HFF-Myc (cell line): Measurements from ENCODE around the gene SLC25A23.

ENCODE experiments used
- DNase-seq: peaks from one replicate; pipeline ENCODE4 v3.0.0-alpha.2; 2011; ENCODE audit warnings: low read depth; ENCODE audit errors: extremely low read depth
- H3K4me3 ChIP-seq: replicated peaks from 2 replicates; pipeline ENCODE4 v1.5.1; 2011; ENCODE audit warnings: low read depth, mild to moderate bottlenecking, control low read depth, low read length
- TF ChIP-seq, protein P1 (sequence below): IDR thresholded peaks from 2 replicates; pipeline ENCODE4 v1.5.1; 2012; ENCODE audit warnings: mild to moderate bottlenecking, low read depth, low read length, control low read depth; ENCODE audit errors: missing control alignments

SLC25A23 gene

DNA sequence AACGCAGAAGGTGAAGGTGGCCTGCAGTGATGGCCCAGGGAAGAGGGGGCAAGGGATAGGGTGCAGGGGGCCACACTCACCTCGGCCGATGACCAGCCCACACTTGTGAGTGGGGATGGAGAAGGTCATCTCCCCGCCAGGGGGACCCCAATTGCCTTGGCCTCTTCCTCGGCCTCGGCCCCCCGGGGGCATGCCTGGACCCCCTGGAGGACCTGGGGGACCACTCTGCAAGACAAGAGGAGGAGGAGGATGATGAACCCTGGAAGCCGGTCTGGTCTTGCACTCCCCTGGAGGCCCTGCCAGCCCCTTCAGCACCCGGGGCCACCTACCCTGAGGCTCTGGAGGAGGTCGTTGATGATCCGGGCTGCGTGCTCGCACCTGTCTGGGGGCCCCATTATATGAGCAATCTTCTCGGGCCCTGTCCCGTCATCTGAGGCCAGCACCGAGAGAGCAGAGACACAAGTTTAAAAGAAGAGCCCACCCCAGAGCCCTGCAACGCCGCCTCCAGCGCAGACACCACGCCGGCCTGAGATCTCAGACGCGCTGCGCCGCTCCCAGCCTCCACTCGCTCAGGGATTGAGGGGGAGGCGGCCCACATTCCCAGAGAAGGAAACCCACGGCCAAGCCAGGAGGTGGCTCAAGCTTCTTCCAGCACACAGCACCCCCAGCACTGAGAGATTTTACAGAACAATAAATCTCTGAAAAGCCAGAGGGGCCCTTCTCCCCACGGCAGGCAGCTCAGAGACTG, 42.8 kb downstream of the SLC25A23 start:
- TF ChIP-seq, protein P1, sequence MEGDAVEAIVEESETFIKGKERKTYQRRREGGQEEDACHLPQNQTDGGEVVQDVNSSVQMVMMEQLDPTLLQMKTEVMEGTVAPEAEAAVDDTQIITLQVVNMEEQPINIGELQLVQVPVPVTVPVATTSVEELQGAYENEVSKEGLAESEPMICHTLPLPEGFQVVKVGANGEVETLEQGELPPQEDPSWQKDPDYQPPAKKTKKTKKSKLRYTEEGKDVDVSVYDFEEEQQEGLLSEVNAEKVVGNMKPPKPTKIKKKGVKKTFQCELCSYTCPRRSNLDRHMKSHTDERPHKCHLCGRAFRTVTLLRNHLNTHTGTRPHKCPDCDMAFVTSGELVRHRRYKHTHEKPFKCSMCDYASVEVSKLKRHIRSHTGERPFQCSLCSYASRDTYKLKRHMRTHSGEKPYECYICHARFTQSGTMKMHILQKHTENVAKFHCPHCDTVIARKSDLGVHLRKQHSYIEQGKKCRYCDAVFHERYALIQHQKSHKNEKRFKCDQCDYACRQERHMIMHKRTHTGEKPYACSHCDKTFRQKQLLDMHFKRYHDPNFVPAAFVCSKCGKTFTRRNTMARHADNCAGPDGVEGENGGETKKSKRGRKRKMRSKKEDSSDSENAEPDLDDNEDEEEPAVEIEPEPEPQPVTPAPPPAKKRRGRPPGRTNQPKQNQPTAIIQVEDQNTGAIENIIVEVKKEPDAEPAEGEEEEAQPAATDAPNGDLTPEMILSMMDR: no peak
- no peak overlapping the region for H3K4me3 ChIP-seq
- no peak for DNase-seq

GRCh38 chr19:6415591-6416190, 43.9 kb downstream of the SLC25A23 start:
- H3K4me3 ChIP-seq: no peak overlapping the region
- TF ChIP-seq, protein P1: no peak
- DNase-seq: no peak

DNA sequence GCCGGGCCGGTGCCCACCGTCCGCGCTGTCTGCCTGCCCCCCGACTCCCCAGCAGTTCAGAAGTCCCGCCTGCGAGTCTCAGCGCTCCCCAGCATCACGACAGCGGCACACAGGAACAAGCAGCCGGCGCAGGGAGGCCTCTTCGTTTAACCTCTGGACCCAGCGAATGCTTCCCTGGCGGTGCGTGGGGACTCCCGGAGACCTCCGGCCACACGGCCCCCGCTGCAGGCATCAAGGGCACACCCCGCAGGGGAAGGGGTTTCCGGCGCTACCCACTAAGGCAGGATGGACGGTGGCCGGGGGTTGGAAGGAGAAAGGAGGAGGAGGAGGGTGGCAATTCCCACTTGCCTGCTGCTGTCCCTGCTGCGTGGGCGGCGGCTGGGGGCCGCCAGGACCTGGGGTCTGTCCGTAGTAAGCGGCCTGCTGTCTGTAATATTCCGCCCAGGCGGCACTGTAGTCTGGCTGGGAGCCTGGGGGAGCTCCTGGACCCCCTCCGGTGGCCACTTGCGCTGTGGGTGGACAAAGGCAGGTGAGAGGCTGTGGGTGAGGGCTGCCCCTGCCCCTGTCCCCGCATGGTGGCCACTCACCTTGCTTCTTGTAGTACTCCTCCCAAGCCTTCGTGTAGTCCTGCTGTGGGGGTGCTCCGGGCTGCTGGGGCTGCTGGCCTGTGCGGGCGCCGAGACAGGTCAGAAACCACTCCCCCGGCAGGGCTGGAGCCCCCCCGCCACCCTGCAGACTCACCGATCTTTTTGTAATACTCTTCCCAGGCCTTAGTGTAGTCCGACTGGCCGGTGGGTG, 44.6 kb downstream of the SLC25A23 start:
- TF ChIP-seq, protein P1: no peak
- no peak overlapping the region for H3K4me3 ChIP-seq
- DNase-seq: no peak

GRCh38 chr19:6413721-6414643, 45.6 kb downstream of the SLC25A23 start:
- DNase-seq: no peak
- TF ChIP-seq, protein P1: no peak
- no peak overlapping the region for H3K4me3 ChIP-seq

- no peak for DNase-seq
- TF ChIP-seq, protein P1: no peak
Observed at GRCh38 chr19:6413291-6413690, 46.3 kb downstream of the SLC25A23 start.

GRCh38 chr19:6412447-6413091, 47.0 kb downstream of the SLC25A23 start:
- TF ChIP-seq, protein P1: peak; percentile 65
- no peak overlapping the region for H3K4me3 ChIP-seq
- DNase-seq: no peak

More at GRCh38 chr19:6413291-6413690, 46.3 kb downstream of the SLC25A23 start:
- H3K4me3 ChIP-seq: no peak overlapping the region
